NCI-H1417 (cell line): Measurements from ENCODE around the gene OAS1.

ENCODE experiments used
- DNase-seq, 3 experiments: peaks; one replicate each; lab custom pipeline; 2025; lab: John Stamatoyannopoulos, UW

Gene OAS1

DNA sequence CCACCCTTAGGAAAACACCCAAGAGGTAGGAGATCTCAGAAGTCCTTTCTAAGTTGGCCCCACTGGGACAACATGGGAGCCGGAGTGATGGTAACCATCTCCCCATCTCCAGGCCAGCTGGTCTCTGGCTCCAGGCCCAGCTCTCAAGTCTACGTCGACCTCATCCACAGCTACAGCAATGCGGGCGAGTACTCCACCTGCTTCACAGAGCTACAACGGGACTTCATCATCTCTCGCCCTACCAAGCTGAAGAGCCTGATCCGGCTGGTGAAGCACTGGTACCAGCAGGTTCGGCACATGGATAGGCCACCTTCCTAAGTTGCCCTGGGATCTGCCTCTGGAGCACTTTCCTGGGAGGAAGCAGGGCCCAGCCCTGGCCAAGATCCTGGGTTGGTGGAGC is 60.5 kb downstream of the OAS1 start:
- no peak for DNase-seq

DNA sequence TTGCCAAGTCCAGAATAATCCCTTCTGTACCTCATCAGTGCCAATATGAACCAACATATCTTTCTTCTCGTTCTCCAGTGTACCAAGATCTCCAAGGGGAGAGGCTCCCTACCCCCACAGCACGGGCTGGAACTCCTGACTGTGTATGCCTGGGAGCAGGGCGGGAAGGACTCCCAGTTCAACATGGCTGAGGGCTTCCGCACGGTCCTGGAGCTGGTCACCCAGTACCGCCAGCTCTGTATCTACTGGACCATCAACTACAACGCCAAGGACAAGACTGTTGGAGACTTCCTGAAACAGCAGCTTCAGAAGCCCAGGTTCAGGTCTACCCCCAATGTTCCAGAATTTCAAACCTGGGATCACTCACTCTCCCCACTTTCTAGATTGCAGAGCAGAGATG is 61.1 kb downstream of the OAS1 start:
- no peak for DNase-seq
